ENCODE results near the gene DYSF. TPM values are rescaled to one million over a fixed set of nuclear protein-coding genes. Genes with fewer than 3 reads are reported as not detected.

DYSF gene
- total RNA-seq, 1 donor from 2014 or later, result 23.2 TPM

- DNase-seq, result no peak
Observed at GRCh38 chr2:71675296-71675695, 221.9 kb downstream of the DYSF start.

GRCh38 chr2:71678874-71679273 is 225.5 kb downstream of the DYSF start:
- no peak for DNase-seq

- no peak for DNase-seq
Observed at GRCh38 chr2:71679491-71679890, 226.1 kb downstream of the DYSF start.

GRCh38 chr2:71680925-71681324 is 227.6 kb downstream of the DYSF start:
- no peak for DNase-seq

- DNase-seq, result no peak
Observed at GRCh38 chr2:71681626-71682025, 228.3 kb downstream of the DYSF start.

DNA sequence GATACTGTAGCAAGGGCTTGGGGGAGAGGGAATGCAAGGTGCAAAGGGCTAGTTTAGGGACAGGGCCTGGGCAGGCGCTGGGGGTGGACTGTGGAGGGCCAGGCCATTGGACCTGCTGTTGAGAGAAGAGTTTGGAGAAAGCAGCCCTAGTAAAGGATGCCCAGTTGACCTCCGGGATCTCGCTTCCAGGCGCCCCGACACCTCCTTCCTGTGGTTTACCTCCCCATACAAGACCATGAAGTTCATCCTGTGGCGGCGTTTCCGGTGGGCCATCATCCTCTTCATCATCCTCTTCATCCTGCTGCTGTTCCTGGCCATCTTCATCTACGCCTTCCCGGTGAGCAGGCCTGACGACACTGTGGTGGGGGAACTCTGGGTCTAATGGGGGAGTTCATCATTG is 229.0 kb downstream of the DYSF start:
- DNase-seq, result no peak

GRCh38 chr2:71683070-71683469 is 229.7 kb downstream of the DYSF start:
- DNase-seq, result no peak

- DNase-seq, result no peak
Observed at GRCh38 chr2:71683666-71684065, 230.3 kb downstream of the DYSF start.

- DNase-seq, result no peak
Observed at GRCh38 chr2:71684226-71685072, 231.1 kb downstream of the DYSF start.

- peak; percentile 68 for DNase-seq
Observed at GRCh38 chr2:71685073-71685848, 231.9 kb downstream of the DYSF start.

DNA sequence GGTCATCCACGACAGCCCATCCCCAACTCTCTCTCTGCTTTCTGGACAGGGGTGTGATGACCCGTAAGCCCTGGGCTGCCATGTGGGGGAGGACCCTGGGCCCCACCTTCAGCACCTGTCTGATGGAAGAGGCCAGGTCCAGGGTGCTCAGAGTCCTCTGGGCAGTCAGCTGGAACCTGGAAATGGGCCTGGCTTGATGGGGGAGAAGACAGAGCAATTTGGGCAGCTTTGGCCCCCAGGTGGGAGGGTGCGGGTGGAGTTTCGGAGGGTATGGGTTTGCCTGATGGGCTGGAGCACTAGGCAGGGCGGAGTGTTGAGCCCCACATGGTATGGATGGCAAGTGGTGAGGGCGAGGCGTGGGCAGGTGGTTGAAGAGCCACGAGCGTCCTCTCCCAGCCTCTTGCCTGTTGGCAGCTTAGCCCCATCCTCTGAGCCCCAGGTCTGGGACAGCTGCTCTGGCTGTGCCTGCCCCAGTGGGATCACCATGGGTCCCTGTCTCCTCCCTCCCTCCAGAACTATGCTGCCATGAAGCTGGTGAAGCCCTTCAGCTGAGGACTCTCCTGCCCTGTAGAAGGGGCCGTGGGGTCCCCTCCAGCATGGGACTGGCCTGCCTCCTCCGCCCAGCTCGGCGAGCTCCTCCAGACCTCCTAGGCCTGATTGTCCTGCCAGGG is 232.7 kb downstream of the DYSF start:
- DNase-seq, result no peak

DNA sequence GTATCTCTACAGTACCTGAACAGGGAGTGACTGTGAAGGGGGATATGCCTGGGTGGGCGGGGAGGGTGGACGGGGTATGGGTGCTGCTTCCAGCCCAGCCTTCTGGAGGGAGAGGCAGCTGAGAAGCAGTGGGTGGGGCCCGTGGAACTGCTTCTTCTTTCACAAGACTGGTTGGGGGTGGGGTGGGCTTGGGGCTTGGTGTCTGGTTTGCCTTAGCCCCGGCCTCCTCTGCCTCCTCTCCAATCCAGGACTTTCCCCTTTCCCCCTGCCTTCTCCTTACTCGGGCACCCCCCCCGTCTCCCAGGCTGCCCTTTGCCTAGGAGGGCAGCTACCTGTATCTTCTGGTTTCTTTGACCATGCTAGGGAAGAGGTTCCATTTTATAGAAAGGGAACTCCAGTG is 233.4 kb downstream of the DYSF start:
- no peak for DNase-seq

- DNase-seq, result no peak
Observed at GRCh38 chr2:71687412-71687811, 234.1 kb downstream of the DYSF start.

DNA sequence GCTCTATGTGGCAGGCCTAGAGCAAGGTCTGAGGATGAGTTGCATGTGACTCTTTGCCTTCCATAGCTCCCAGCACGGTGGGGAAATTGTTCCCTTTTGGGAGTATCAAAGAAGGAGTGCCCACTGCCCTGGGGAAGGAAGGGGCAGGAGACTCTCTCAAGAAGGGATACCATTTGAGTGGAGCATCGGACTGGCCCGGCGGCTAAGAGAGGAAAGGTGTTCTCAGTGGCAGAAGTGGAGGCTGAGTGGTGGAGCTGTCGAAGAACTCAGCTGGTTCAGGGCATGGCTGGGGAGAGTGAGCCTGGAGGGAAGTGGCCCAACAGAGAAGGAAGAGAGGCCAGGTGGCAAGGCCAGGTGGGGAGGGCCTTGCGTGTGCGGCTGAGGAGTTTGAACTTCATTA is 235.2 kb downstream of the DYSF start:
- no peak for DNase-seq

DNA sequence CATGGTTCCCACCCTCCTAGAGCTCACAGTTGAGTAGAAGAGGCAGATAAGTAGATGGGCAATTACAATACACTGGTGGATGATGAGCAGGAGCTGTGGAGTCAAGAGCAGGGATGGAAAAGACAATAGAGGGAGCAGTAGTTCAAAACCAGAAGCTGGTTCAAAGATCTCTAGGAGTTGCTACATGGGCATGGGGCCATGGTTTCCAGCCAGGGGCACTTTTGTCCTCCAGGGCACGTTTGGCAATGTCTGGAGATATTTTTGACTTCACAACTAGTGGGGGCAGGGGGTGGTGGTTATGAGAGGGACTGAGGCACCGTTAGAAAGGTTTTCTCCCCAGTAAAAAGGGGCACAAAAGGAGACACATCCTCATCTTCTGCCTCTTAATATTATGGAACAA is 236.0 kb downstream of the DYSF start:
- no peak for DNase-seq

- no peak for DNase-seq
Observed at GRCh38 chr2:71689968-71690834, 236.8 kb downstream of the DYSF start.

DNA sequence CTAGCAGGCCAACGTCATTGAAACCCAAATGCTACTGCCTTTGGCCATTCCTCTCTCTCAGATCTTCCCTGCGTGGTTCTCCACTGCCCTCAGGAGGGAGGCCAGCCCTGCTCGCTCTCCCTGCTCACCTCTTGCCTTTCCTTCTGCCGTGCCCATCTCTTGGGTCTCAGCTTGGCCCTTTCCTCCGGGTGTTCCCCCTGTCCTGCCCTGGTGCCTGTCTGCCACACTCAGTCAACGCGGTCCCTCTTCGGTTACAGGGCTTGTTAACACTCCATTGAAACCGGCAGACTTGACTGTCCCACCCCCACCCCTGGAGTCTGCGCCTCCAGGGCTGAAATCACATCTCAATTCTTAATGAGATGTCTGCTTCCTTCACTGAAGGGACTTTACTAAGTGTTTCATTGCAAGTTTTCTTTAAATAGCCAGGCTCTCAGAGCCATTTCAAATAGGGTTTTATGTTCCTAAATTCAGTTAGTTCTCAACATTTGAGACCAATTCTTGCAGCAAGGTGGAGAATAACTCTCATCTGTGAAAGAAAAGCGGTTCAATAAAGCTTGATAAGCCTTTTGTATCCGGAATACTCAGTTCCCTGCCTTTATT is 237.6 kb downstream of the DYSF start:
- DNase-seq, result no peak

DNA sequence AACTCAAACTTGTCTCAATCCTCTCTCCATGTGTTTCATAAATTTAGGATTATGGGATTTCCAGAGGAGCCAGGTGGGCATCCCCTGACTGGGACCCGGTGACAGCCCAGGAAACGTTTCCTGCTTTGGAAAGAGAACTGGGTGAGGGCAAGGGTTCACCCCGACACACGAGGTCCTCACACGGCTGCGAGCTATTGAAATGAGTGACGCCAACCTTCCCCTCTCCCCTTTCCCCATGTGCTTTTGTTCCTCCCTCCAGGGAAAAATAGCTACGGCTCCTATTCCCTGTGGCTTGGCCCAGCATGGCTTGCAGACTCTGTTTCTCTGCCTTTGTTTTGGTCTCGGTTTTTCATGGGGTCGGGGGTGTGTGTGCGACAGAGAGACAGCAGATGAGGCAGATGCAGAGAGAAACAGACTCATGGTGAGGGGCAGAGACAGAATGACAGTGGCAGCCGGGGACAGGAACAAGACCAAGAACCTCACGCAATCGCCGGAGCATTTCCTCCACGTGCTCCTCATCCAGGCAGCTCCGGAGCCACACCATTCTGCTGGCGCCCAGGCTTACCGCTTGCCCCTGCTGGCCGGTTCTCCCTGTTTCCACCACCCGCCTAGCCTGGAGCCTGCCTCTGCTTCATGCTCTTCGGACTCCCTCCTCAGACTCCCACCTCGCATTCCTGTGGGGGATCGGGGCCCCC is 238.5 kb downstream of the DYSF start:
- peak; percentile 80 for DNase-seq

DNA sequence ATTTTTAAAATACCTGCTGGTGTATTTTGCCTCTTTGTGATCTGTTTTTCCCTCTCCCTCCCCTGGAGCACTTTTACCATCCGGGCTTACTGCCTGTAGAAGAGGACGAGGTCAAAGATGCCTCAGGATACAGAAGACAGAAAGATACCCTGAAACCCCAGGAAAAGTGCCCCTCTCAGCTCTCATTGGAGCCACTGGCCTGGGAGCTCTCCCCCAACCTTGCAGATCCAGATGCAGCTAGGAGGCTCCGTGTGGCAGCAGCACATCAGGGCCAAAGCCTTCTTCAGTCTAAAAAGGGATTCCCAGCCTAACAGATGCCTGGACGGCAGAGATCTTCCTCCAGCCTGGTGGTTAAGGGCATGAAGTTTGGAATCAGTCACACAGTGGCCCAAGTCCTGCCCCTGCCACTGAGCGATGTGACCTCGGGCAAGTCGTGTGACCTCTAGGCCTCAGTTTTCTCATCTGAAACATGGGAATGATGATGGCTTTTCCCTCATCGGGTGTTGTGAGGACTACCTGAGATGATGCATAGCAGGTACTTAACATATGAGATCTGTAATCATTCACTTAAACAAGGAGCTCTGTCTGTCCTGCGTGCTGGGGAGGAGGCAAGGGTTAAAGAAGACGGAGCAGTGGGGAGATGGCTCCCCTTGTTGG is 239.4 kb downstream of the DYSF start:
- no peak for DNase-seq

Data from skin of body (tissue), 2 donors.